GM12865 (cell line): Measurements from ENCODE around the gene SETD9.

Experiments
- DNase-seq: peaks from one replicate; pipeline ENCODE4 v3.0.0; 2010; ENCODE audit warnings: low read depth
- H3K4me3 ChIP-seq: 2 replicates; pipeline ENCODE4 v1.5.1; 2011; ENCODE audit warnings: mild to moderate bottlenecking, low read depth, low read length, control low read depth
- TF ChIP-seq, protein P1 (sequence below): IDR thresholded peaks from 2 replicates; pipeline ENCODE4 v1.5.1; 2011; ENCODE audit warnings: low read length, control low read depth, low read depth, inconsistent platforms; ENCODE audit not compliant: insufficient read depth; ENCODE audit errors: missing control alignments

SETD9 gene

DNA sequence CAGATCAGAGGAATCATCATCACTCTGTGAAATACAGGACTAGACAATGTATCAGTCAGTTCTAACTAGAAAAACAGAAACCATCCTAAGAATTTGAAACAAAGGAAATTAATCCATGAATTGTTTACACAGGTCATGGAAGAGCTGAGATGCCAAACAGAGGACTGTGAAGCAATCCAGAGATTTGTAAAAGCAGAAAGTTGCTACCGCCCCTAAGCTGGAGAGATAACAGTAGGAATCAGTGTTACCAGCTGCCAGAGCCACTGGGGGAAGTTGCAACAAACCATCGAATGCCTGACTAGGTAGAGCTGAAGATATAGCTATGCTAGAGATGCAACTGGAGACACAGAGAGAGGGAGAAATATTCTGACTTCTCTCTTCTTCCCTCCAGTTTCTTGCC lies 52.9 kb downstream of the SETD9 start:
- TF ChIP-seq, protein P1, sequence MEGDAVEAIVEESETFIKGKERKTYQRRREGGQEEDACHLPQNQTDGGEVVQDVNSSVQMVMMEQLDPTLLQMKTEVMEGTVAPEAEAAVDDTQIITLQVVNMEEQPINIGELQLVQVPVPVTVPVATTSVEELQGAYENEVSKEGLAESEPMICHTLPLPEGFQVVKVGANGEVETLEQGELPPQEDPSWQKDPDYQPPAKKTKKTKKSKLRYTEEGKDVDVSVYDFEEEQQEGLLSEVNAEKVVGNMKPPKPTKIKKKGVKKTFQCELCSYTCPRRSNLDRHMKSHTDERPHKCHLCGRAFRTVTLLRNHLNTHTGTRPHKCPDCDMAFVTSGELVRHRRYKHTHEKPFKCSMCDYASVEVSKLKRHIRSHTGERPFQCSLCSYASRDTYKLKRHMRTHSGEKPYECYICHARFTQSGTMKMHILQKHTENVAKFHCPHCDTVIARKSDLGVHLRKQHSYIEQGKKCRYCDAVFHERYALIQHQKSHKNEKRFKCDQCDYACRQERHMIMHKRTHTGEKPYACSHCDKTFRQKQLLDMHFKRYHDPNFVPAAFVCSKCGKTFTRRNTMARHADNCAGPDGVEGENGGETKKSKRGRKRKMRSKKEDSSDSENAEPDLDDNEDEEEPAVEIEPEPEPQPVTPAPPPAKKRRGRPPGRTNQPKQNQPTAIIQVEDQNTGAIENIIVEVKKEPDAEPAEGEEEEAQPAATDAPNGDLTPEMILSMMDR: no peak
- no peak for DNase-seq
- no peak overlapping the region for H3K4me3 ChIP-seq

DNA sequence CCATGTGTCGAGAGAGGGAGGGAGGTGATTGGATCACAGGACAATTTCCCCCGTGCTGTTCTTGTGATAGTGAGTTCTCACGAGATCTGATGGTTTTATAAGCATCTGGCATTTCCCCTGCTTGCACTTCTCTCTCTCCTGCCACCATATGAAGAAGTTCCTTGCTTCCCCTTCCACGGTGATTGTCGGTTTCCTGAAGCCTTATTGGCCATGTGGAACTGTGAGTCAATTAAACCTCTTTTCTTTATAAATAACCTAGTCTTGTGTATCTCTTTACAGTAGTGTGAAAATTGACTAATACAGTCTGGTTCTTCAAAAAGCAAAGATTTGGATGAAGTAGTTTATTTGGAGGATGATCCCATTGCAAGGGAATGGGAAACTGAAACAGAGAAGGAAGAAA lies 53.9 kb downstream of the SETD9 start:
- no peak for DNase-seq
- H3K4me3 ChIP-seq: no peak overlapping the region
- TF ChIP-seq, protein P1: no peak

DNA sequence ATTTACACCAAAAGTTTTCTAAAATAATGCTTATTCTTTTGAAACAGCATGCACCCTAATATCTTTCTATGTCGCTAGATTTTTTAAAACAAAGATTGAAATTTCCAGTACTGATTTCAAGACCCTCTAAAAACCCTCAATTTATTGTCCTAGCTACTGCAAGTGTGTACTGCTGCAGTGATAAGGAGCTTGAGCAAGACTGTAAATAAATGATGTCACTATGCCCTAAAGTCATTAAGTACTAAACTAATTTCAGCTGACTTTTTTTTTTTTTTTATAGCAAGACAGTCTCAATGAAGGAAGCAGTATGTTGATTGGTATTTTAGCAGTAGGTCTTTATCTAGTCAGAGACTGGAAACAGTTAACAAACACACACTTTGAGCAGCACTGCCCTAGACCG lies 54.8 kb downstream of the SETD9 start:
- TF ChIP-seq, protein P1: no peak
- no peak for DNase-seq
- no peak overlapping the region for H3K4me3 ChIP-seq
